KMS-11 (cell line): ENCODE data around the gene TMEM169.

ENCODE experiments used
- H2AFZ ChIP-seq: fragments of 200-600 bp; sonication (generic); 2 replicates; pipeline ENCODE4 v1.6.1; 2016; ENCODE audit warnings: antibody characterized with exemption, mixed run types, low read depth
- H3K27ac ChIP-seq: fragments of 200-600 bp; sonication (generic); 2 replicates; pipeline ENCODE4 v1.6.1; 2016; ENCODE audit warnings: mild to moderate bottlenecking, mixed run types
- H3K27me3 ChIP-seq: fragments of 200-600 bp; sonication (generic); 2 replicates; pipeline ENCODE4 v1.6.1; 2017; ENCODE audit warnings: mild to moderate bottlenecking, low read depth, mixed run types, moderate library complexity; ENCODE audit not compliant: insufficient read depth
- H3K36me3 ChIP-seq: fragments of 200-600 bp; sonication (generic); 2 replicates; pipeline ENCODE4 v1.6.1; 2017; ENCODE audit warnings: mild to moderate bottlenecking, mixed run types; ENCODE audit not compliant: insufficient read depth
- H3K4me1 ChIP-seq: fragments of 200-600 bp; sonication (generic); 2 replicates; pipeline ENCODE4 v1.6.1; 2016; ENCODE audit warnings: mild to moderate bottlenecking, low read depth, mixed run types; ENCODE audit not compliant: poor library complexity, severe bottlenecking
- H3K4me2 ChIP-seq: fragments of 200-600 bp; sonication (generic); 2 replicates; pipeline ENCODE4 v1.7.0; 2016; ENCODE audit warnings: mild to moderate bottlenecking, mixed run types
- H3K4me3 ChIP-seq: fragments of 200-600 bp; sonication (generic); IDR thresholded peaks from 2 replicates; pipeline ENCODE4 v1.6.1; 2017; ENCODE audit warnings: low read depth, low read length, mixed read lengths; ENCODE audit not compliant: insufficient read depth
- H3K79me2 ChIP-seq: fragments of 200-600 bp; sonication (generic); 2 replicates; pipeline ENCODE4 v1.6.1; 2016; ENCODE audit warnings: low read depth, mixed run types; ENCODE audit not compliant: insufficient read depth
- H3K9ac ChIP-seq: fragments of 200-600 bp; sonication (generic); 2 replicates; pipeline ENCODE4 v1.6.1; 2016; ENCODE audit warnings: mild to moderate bottlenecking, mixed run types
- H4K20me1 ChIP-seq: fragments of 200-600 bp; sonication (generic); 2 replicates; pipeline ENCODE4 v1.6.1; 2016; ENCODE audit warnings: mild to moderate bottlenecking, mixed run types; ENCODE audit not compliant: insufficient read depth
- CTCF ChIP-seq: fragments of 200-600 bp; sonication (generic); conservative IDR thresholded peaks from 2 replicates; pipeline ENCODE4 v1.6.1; 2017; ENCODE audit warnings: low read depth, mild to moderate bottlenecking, antibody characterized with exemption, low read length, moderate library complexity, mixed read lengths

TMEM169 gene

DNA sequence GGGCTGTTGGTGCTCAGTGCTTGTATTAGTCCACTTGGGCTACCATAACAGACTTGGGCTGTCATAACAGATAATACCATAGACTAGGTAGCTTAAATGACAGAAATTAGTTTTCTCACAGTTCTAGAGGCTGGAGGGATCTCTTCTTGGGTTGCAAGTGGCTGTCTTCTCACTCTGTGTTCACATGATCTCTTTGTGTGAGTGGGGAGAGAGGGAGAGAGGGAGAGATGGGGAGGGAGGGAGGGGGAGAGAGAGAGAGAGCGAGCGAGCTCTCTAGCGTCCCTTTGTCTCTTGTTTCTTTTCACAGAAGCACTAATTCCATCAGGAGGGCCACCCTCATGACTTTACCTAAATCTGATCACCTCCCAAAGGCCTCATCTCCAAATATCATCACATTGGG is 23.0 kb downstream of the TMEM169 start:
- Histone ChIP-seq H3K4me1 (peaks cover 7% of the 10 kb centered on the region), H3K27ac (no peak overlapping the region), H3K4me2 (no peak overlapping the region), H4K20me1 (no peaks in the 10 kb centered on the region), H3K27me3 (no peaks in the 10 kb centered on the region), H3K4me3 (no peak overlapping the region), H3K36me3 (no peaks in the 10 kb centered on the region), H3K79me2 (peaks cover 6% of the 10 kb centered on the region), H3K9ac (no peak overlapping the region), H2AFZ (no peak overlapping the region)
- TF ChIP-seq CTCF, result no peak

GRCh38 chr2:216107320-216107719 is 25.6 kb downstream of the TMEM169 start:
- H3K4me1 ChIP-seq, result peaks cover 29% of the 10 kb centered on the region
- peaks cover 32% of the 10 kb centered on the region for H3K79me2 ChIP-seq
- H3K36me3 ChIP-seq, result no peaks in the 10 kb centered on the region; the same call in 1 of the 2 replicates
- H3K4me3 ChIP-seq, result no peak overlapping the region
- H3K9ac ChIP-seq, result no peak overlapping the region
- H3K27ac ChIP-seq, result no peak overlapping the region
- no peak overlapping the region for H3K4me2 ChIP-seq
- TF ChIP-seq CTCF, result no peak
- H4K20me1 ChIP-seq, result no peaks in the 10 kb centered on the region
- H2AFZ ChIP-seq, result no peak overlapping the region
- H3K27me3 ChIP-seq, result no peaks in the 10 kb centered on the region

DNA sequence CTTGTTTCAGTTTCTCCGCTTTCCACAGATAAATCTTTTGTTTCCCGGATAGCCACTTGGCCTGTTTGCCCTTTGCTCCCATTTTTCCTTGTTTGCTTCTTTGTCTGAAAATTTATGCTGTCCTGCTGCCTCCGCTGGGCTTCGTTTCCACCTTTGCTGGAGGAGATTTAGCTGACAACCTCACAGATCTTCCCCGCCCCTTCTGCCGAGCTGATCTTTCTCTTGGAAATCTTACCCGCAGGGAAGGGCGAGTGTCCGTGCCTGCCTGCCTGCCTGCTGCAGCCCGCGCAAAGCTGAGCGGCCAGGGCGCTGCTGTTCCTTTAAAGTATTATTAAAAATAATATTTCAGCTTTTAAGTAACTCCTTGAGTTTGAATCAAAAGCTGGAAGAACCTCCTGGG is 26.0 kb downstream of the TMEM169 start:
- Histone ChIP-seq H3K27ac (no peak overlapping the region), H3K79me2 (peaks cover 34% of the 10 kb centered on the region), H3K27me3 (no peaks in the 10 kb centered on the region), H3K4me3 (no peak overlapping the region), H3K36me3 (no peaks in the 10 kb centered on the region; the same call in 1 of the 2 replicates), H3K4me1 (peaks cover 33% of the 10 kb centered on the region), H3K4me2 (no peak overlapping the region), H3K9ac (no peak overlapping the region), H2AFZ (peak overlapping the region; percentile 17; the same call in 1 of the 2 replicates), H4K20me1 (no peaks in the 10 kb centered on the region)
- no peak for TF ChIP-seq CTCF

DNA sequence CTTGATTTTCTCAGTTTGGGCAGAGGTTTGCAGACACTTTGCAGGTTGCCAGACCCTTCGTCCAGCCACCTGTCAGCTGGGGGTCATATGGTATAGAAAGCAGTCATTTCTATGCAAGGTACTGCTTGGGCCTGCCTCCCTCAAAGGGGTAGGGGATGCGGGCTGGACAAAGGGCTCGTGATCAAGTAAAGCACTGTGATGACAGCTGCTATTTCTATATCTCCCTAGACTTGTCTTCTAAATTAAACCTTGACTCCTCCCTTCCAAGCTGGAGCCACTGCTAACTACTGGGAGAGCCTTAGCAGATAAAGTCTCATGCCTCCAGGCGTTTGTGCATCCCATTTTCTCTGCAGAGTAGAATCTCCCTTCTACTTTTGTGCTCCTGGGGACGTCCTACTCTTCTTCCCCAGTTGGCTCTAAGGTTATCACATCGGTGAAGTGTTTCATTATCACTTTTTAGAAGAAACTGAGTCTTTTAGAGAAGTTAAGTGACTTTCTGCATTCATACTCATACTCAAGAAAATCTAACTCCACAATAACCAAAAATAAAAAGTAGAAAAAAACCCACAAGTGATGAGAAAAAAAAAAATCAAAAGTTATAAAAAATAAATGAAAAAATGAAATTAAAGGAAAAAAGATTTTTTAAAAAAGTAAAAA is 26.7 kb downstream of the TMEM169 start:
- H3K27ac ChIP-seq, result peak overlapping the region; percentile 72
- peaks cover 40% of the 10 kb centered on the region for H3K4me1 ChIP-seq
- peaks cover 34% of the 10 kb centered on the region for H3K79me2 ChIP-seq
- peak overlapping the region; percentile 17; the same call in 1 of the 2 replicates for H2AFZ ChIP-seq
- H3K27me3 ChIP-seq, result no peaks in the 10 kb centered on the region
- no peak for TF ChIP-seq CTCF
- H3K4me3 ChIP-seq, result no peak overlapping the region
- peak overlapping the region; percentile 74 for H3K4me2 ChIP-seq
- peak overlapping the region; percentile 69 for H3K9ac ChIP-seq
- no peaks in the 10 kb centered on the region for H4K20me1 ChIP-seq
- H3K36me3 ChIP-seq, result no peaks in the 10 kb centered on the region; the same call in 1 of the 2 replicates
